Stimulated activated naive B cell treated with anti-CD40 and anti-IgM and Interleukin-4, amounts not matched to agents 10 μg/mL and 1 μg/mL and 100 μg/mL, for 72 hours (primary cell): ENCODE results near the gene BCL11A.
A peak's percentile ranks its signal among the peaks of the same experiment; 100 is the strongest.

Experiments
- ATAC-seq, 2 donors: fragments of 150-1000 bp; cut with Tn5 transposase; replicated peaks; 2 replicates each; pipeline ENCODE4 v1.10.0; 2021; ENCODE audit warnings: moderate library complexity in 1 of 2
- DNase-seq: peaks from one replicate; pipeline ENCODE4 v3.0.0; 2021
- H3K27ac Mint-ChIP-seq: one replicate; pipeline ENCODE4 v1.8.0; 2022; ENCODE audit warnings: mild to moderate bottlenecking, mixed read lengths
- H3K27me3 Mint-ChIP-seq, 2 donors: one replicate each; pipeline ENCODE4 v1.8.0; 2022; ENCODE audit warnings: mixed read lengths in 2 of 2
- H3K36me3 Mint-ChIP-seq, 2 donors: one replicate each; pipeline ENCODE4 v1.8.0; 2022; ENCODE audit warnings: mixed read lengths in 2 of 2, mild to moderate bottlenecking in 1 of 2
- H3K4me1 Mint-ChIP-seq, 2 donors: one replicate each; pipeline ENCODE4 v1.8.0; 2022; ENCODE audit warnings: mixed read lengths in 2 of 2, mild to moderate bottlenecking in 1 of 2
- H3K4me3 Mint-ChIP-seq, 2 donors: one replicate each; pipeline ENCODE4 v1.8.0; 2022; ENCODE audit warnings: mild to moderate bottlenecking in 2 of 2, mixed read lengths in 2 of 2, moderate library complexity in 1 of 2
- H3K9me3 Mint-ChIP-seq, 2 donors: one replicate each; pipeline ENCODE4 v1.8.0; 2022; ENCODE audit warnings: mixed read lengths in 2 of 2, mild to moderate bottlenecking in 1 of 2

Gene BCL11A

DNA sequence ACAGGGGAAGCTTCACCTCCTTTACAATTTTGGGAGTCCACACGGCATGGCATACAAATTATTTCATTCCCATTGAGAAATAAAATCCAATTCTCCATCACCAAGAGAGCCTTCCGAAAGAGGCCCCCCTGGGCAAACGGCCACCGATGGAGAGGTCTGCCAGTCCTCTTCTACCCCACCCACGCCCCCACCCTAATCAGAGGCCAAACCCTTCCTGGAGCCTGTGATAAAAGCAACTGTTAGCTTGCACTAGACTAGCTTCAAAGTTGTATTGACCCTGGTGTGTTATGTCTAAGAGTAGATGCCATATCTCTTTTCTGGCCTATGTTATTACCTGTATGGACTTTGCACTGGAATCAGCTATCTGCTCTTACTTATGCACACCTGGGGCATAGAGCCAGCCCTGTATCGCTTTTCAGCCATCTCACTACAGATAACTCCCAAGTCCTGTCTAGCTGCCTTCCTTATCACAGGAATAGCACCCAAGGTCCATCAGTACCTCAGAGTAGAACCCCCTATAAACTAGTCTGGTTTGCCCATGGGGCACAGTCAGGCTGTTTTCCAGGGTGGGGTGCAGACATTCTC lies 58.3 kb downstream of the BCL11A start:
- H3K27me3 Mint-ChIP-seq, result no peaks in the 10 kb centered on the region
- no peak overlapping the region for H3K4me3 Mint-ChIP-seq
- H3K27ac Mint-ChIP-seq, result peak overlapping the region; percentile 39
- H3K4me1 Mint-ChIP-seq, result peaks cover 71 to 99% of the 10 kb centered on the region in 2 donors
- H3K36me3 Mint-ChIP-seq, result peaks cover 47 to 58% of the 10 kb centered on the region in 2 donors
- ATAC-seq (no peak), DNase-seq (no peak)
- no peaks in the 10 kb centered on the region for H3K9me3 Mint-ChIP-seq

DNA sequence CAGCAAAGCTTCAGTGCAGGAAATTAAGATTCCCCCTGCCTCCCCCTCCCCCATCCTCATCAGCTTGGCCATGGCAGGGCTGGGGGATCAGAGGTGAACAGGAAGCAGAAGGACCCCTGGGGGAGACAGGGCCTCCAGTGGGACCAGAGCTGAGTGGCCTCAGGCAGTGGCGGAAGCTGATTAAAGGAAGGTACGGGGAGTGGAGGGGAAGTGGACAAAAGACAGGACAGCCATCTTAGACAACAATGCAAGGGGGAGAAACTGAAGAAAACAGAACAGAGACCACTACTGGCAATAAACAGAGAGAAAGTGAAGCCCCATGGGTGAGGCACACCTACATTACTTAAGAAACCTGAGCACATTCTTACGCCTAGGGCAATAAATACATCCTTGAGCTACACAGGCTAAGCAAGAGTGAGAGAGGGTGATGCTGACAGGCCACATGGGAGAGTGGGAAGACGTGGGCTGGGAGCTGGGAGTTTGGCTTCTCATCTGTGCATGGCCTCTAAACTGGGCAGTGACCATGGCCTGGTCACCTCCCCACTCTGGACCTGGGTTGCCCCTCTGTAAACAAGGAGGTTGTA lies 59.6 kb downstream of the BCL11A start:
- Mint-ChIP-seq H3K27me3 (no peaks in the 10 kb centered on the region), H3K4me3 (peak overlapping the region; percentile 40 to 70), H3K9me3 (no peaks in the 10 kb centered on the region), H3K4me1 (peaks cover 69 to 99% of the 10 kb centered on the region in 2 donors), H3K27ac (peak overlapping the region; percentile 81), H3K36me3 (peaks cover 42 to 46% of the 10 kb centered on the region in 2 donors)
- DNase-seq (no peak), ATAC-seq (no peak)

DNA sequence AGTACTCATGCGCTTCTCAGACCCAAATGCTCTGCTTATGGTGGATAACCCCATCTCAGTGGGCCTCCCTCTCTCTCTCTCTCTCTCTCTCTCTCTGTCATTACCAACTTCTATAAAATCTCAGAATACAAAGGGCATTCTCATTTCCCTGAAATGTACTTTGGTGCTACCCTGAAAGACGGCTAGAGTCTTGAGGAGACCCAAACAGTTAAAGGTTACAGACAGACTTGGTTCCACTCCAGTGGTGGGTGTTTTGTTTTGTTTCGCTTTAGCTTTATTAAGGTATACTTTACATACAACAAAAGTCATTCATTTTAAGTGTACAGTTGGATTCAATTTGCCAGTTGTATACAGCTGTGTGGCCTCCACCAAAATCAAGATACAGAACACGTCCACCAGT lies 60.9 kb downstream of the BCL11A start:
- Mint-ChIP-seq H3K4me3 (peak overlapping the region; percentile 68 to 70), H3K27ac (peak overlapping the region; percentile 81), H3K4me1 (peaks cover 62 to 96% of the 10 kb centered on the region in 2 donors), H3K9me3 (no peaks in the 10 kb centered on the region), H3K27me3 (no peaks in the 10 kb centered on the region), H3K36me3 (peaks cover 41 to 46% of the 10 kb centered on the region in 2 donors)
- ATAC-seq (peak; percentile 84 to 88), DNase-seq (no peak)

GRCh38 chr2:60490848-60491247 lies 62.6 kb downstream of the BCL11A start:
- DNase-seq (no peak), ATAC-seq (peak in 1 of 2 donors; percentile 18)
- Mint-ChIP-seq H3K4me3 (peak overlapping the region; percentile 18 to 70), H3K4me1 (peaks cover 60 to 90% of the 10 kb centered on the region in 2 donors), H3K27ac (peak overlapping the region; percentile 44), H3K9me3 (no peaks in the 10 kb centered on the region), H3K27me3 (no peaks in the 10 kb centered on the region), H3K36me3 (peaks cover 38 to 45% of the 10 kb centered on the region in 2 donors)

GRCh38 chr2:60490441-60490840 lies 63.0 kb downstream of the BCL11A start:
- Mint-ChIP-seq H3K27me3 (no peaks in the 10 kb centered on the region), H3K9me3 (no peaks in the 10 kb centered on the region), H3K4me3 (peak overlapping the region; percentile 18 to 70), H3K36me3 (peaks cover 39 to 45% of the 10 kb centered on the region in 2 donors), H3K4me1 (peaks cover 59 to 90% of the 10 kb centered on the region in 2 donors), H3K27ac (peak overlapping the region; percentile 44)
- DNase-seq, result no peak
- no peak for ATAC-seq

DNA sequence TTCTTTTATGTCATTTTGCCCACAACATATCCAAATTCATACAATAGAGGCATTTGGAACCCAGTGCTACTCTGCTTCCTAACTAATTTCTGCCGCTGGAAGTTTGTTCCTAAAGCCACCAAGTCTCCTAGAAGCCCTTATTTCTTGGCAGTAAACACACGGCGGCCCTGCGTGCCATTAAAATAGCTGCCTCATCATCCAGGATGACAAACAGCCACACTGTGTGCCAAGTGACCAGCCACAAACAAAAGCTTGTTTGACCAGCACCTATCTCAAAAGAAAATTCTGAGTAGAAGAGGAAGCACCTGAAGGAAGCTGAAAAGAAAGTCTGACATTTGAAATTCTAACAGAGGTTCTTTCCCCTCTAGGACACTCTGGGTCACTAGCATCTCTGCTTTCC lies 64.2 kb downstream of the BCL11A start:
- Mint-ChIP-seq H3K27me3 (no peaks in the 10 kb centered on the region), H3K4me1 (peaks cover 64 to 90% of the 10 kb centered on the region in 2 donors), H3K36me3 (peaks cover 37 to 42% of the 10 kb centered on the region in 2 donors), H3K27ac (peak overlapping the region; percentile 85), H3K9me3 (no peaks in the 10 kb centered on the region), H3K4me3 (peak overlapping the region; percentile 13 to 76)
- ATAC-seq (peak; percentile 13 to 23), DNase-seq (no peak)

DNA sequence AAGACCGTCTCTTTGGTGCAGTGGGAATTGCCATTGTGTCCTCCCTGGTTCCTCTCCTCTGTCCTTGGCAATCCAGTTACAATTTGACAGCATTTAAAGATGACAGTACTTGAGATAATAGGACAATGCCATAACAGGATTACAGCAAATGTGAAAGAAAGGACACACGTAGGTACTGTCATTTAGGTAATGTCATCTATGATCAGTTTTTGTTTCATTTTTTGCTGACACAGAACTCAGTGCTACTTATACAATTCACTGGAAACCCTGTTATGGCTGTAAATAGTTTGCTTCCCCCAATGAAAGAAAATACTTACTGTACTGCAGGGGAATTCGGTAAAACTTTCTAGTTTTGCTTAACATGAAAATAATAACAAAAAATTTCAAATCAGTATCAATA lies 65.2 kb downstream of the BCL11A start:
- Mint-ChIP-seq H3K36me3 (peaks cover 35 to 41% of the 10 kb centered on the region in 2 donors), H3K4me3 (peak overlapping the region; percentile 55 to 56), H3K27ac (peak overlapping the region; percentile 93), H3K4me1 (peaks cover 62 to 90% of the 10 kb centered on the region in 2 donors), H3K9me3 (no peaks in the 10 kb centered on the region), H3K27me3 (no peaks in the 10 kb centered on the region)
- DNase-seq, result no peak
- peak; percentile 44 to 58 for ATAC-seq

DNA sequence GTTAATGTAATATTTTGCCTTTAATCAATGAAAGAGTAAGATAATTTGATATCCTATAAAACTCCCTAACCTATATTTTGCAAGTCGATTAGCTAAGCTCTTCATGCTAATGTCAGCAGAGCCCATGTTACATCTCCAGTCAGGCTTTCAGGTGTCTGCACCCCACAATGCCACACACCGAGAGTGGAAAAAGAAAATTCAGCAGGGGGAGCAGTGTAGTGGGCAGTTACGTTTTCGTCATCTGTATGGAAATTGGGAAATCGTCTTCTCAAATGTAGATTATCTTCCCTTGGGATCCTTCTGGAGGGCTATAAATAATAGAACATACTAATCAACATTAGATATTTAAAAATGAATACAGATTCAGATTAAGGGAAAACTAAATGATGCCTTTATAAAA lies 66.3 kb downstream of the BCL11A start:
- Mint-ChIP-seq H3K4me1 (peaks cover 64 to 89% of the 10 kb centered on the region in 2 donors), H3K27me3 (no peaks in the 10 kb centered on the region), H3K9me3 (no peaks in the 10 kb centered on the region), H3K4me3 (no peak overlapping the region), H3K36me3 (peaks cover 40 to 44% of the 10 kb centered on the region in 2 donors), H3K27ac (no peak overlapping the region)
- DNase-seq (no peak), ATAC-seq (no peak)

- DNase-seq, result no peak
- ATAC-seq, result no peak
- H3K9me3 Mint-ChIP-seq, result no peaks in the 10 kb centered on the region
- H3K27me3 Mint-ChIP-seq, result no peaks in the 10 kb centered on the region
- peaks cover 45 to 47% of the 10 kb centered on the region in 2 donors for H3K36me3 Mint-ChIP-seq
- no peak overlapping the region for H3K4me3 Mint-ChIP-seq
- H3K4me1 Mint-ChIP-seq, result peaks cover 66 to 89% of the 10 kb centered on the region in 2 donors
- peak overlapping the region; percentile 85 for H3K27ac Mint-ChIP-seq
These were observed 66.9 kb downstream of the BCL11A start for GRCh38 chr2:60486551-60486950.

DNA sequence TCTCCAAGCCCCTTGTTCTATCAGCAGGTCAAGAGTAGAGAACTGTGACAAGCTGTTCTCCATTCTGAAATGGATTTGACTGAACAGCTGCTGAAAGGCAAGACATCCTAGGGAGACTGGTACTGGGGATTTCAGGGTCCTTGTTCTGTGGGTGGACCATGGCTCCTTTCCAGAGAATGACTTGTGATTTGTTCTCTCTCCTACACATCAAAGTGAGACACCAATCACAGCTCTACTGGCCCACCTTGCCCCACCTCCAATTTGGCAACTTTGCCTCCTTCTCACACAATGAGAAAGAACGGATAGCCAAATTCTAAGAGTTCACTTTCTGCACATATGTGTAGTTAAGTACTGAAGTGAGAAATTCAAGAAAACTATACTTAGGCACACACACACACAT lies 67.4 kb downstream of the BCL11A start:
- H3K36me3 Mint-ChIP-seq, result peaks cover 48 to 50% of the 10 kb centered on the region in 2 donors
- H3K27me3 Mint-ChIP-seq, result no peaks in the 10 kb centered on the region
- DNase-seq (no peak), ATAC-seq (no peak)
- H3K9me3 Mint-ChIP-seq, result no peaks in the 10 kb centered on the region
- peak overlapping the region in 1 of 2 donors; percentile 25 for H3K4me3 Mint-ChIP-seq
- H3K27ac Mint-ChIP-seq, result peak overlapping the region; percentile 85
- H3K4me1 Mint-ChIP-seq, result peaks cover 70 to 89% of the 10 kb centered on the region in 2 donors

DNA sequence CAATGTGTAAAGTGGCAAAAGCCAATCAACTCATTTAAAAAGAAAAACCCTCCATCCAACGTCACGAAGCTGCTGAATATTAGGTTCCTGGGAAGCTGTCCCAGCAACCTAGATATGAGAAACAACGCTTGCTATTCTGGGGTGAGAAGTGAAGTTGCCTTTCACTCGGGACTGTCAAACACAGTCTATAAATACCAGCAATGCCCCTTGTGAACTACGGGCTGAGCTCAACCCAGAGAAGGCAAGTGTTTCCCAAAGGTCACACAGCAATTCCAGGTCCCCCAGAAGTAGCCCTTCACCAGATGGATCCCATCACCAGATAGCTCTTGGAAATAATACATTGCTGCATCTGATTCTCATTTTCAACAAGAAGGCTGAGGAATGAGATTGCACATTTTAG lies 67.9 kb downstream of the BCL11A start:
- Mint-ChIP-seq H3K27ac (peak overlapping the region; percentile 85), H3K9me3 (no peaks in the 10 kb centered on the region), H3K4me3 (peak overlapping the region in 1 of 2 donors; percentile 25), H3K4me1 (peaks cover 71 to 89% of the 10 kb centered on the region in 2 donors), H3K36me3 (peaks cover 50 to 53% of the 10 kb centered on the region in 2 donors), H3K27me3 (no peaks in the 10 kb centered on the region)
- DNase-seq, result no peak
- no peak for ATAC-seq

GRCh38 chr2:60485055-60485454 lies 68.4 kb downstream of the BCL11A start:
- ATAC-seq, result no peak
- H3K36me3 Mint-ChIP-seq, result peaks cover 46 to 50% of the 10 kb centered on the region in 2 donors
- no peak for DNase-seq
- peaks cover 70 to 89% of the 10 kb centered on the region in 2 donors for H3K4me1 Mint-ChIP-seq
- H3K27me3 Mint-ChIP-seq, result no peaks in the 10 kb centered on the region
- H3K4me3 Mint-ChIP-seq, result peak overlapping the region; percentile 67 to 77
- H3K9me3 Mint-ChIP-seq, result no peaks in the 10 kb centered on the region
- H3K27ac Mint-ChIP-seq, result peak overlapping the region; percentile 85

- H3K4me3 Mint-ChIP-seq, result peak overlapping the region; percentile 67 to 77
- H3K27me3 Mint-ChIP-seq, result no peaks in the 10 kb centered on the region
- peaks cover 47 to 53% of the 10 kb centered on the region in 2 donors for H3K36me3 Mint-ChIP-seq
- H3K9me3 Mint-ChIP-seq, result no peaks in the 10 kb centered on the region
- ATAC-seq (peak; percentile 70 to 79), DNase-seq (no peak)
- peak overlapping the region; percentile 85 for H3K27ac Mint-ChIP-seq
- peaks cover 65 to 89% of the 10 kb centered on the region in 2 donors for H3K4me1 Mint-ChIP-seq
These were observed 69.3 kb downstream of the BCL11A start for GRCh38 chr2:60484133-60484645.

- H3K4me1 Mint-ChIP-seq, result peaks cover 69 to 92% of the 10 kb centered on the region in 2 donors
- no peaks in the 10 kb centered on the region for H3K9me3 Mint-ChIP-seq
- H3K4me3 Mint-ChIP-seq, result peak overlapping the region; percentile 67 to 77
- peak overlapping the region; percentile 85 for H3K27ac Mint-ChIP-seq
- ATAC-seq, result no peak
- H3K27me3 Mint-ChIP-seq, result no peaks in the 10 kb centered on the region
- H3K36me3 Mint-ChIP-seq, result peaks cover 52 to 60% of the 10 kb centered on the region in 2 donors
- no peak for DNase-seq
These were observed 70.1 kb downstream of the BCL11A start for GRCh38 chr2:60483401-60483800.

GRCh38 chr2:60482222-60482621 lies 71.2 kb downstream of the BCL11A start:
- no peak for DNase-seq
- Mint-ChIP-seq H3K36me3 (peaks cover 58 to 63% of the 10 kb centered on the region in 2 donors), H3K27me3 (no peaks in the 10 kb centered on the region), H3K9me3 (no peaks in the 10 kb centered on the region), H3K4me1 (peaks cover 75 to 93% of the 10 kb centered on the region in 2 donors), H3K27ac (peak overlapping the region; percentile 94), H3K4me3 (peak overlapping the region; percentile 60 to 67)
- no peak for ATAC-seq
